GM12801 (cell line): ENCODE data around the gene MROH2A.

Experiments
- CTCF ChIP-seq: IDR thresholded peaks from one replicate; pipeline ENCODE4 v1.5.1; 2011; ENCODE audit warnings: control low read depth; ENCODE audit not compliant: insufficient read length; ENCODE audit errors: extremely low read depth

Gene MROH2A

GRCh38 chr2:233832414-233832813, 54.3 kb downstream of the MROH2A start:
- no peak for TF ChIP-seq CTCF

DNA sequence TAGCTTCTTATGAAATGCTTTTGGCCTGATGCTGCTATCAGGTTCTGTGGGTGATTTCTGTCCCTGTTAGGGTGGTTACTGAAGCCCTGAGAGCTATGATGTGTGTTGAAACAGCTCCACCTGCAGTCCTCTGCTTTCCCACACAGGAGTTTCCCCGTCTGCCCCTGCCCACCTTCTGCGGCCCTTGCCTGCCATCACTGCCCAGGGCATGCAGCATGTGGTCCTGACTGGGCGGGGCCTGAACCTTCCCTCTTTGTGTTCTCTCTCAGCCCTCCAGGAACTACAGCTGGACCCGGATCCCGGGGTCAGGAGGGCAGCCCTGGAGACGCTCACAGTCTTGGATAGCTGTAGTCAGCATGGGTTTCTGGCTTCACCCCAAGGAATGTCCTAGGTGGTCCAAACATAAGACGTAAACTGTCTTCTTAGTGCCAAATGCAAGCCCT, 54.8 kb downstream of the MROH2A start:
- no peak for TF ChIP-seq CTCF

- TF ChIP-seq CTCF: no peak
Observed at GRCh38 chr2:233833345-233833744, 55.2 kb downstream of the MROH2A start.

- no peak for TF ChIP-seq CTCF
Observed at GRCh38 chr2:233835230-233836186, 57.4 kb downstream of the MROH2A start.

DNA sequence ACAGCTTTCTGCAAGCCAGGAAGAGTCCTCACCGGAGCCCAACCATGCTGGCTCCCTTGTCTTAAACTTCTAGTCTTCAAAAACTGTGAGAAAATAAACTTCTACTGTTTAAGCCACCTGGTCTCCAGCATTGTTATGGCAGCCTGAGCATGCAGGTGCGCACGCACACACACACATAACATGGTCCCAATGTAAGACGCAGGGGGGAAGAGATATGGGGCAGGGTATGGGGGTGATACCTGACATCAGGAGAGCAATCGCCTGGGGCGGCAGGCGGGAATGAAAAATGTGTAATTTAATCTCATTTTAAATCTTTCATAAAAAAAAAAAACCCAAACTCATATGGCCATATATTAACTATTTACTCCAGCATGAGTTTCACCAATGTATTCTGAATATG, 58.2 kb downstream of the MROH2A start:
- no peak for TF ChIP-seq CTCF

GRCh38 chr2:233837694-233838229, 59.6 kb downstream of the MROH2A start:
- no peak for TF ChIP-seq CTCF

DNA sequence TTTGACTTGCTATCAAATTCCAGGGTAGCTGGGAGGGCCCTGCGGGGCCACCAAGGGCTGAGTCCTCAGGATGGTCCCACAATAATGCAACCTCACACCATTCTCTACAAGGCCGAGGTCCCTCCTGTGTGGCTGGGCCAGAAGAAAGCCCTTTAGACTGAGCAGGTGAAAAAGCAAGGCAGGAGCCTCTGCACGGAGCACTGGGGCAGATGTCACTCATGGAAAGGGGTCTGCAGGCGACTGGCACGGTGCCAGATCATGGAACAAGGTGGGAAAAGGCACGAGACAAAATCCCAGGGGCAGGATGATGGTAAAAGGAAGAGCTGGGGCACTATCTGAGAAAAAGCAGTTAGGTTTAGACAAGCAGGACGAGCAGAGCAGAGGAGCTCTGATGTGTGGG, 60.1 kb downstream of the MROH2A start:
- no peak for TF ChIP-seq CTCF
